ENCODE measurements around the gene HAAO.

DNA sequence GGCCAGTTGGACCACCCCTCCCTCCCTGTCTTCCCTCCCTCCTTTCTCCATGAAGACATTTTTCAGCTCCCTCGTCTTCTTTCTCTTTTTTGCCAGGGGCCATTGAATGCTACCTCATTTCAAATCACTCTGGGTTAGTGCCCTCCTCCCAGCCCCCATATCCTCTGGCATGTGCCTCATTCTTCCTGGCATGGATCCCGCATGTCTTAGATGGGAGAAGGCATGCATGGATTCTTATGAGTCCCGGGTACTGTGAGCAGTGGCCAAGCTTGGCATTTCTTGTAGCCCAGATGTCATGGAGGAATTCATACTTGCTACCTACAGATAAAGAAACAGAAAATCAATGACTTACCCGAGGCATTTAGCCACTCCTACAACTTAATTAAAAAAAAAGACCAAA, 9.0 kb upstream of the HAAO start:
- TF ChIP-seq CREB1 (CRISPR knock-in tag; IDR thresholded peaks at IDR 0.05; ENCODE audit: low read depth) (no peak), EZH2phosphoT487 (IDR thresholded peaks at IDR 0.05; ENCODE audit: unreplicated experiment) (no peak), EZH2 (IDR thresholded peaks at IDR 0.05; ENCODE audit: low read depth, unreplicated experiment) (no peak), CTCF (conservative IDR thresholded peaks at IDR 0.05; ENCODE audit: low read depth in 2 of 2) (no peak), STAT1 (IDR thresholded peaks at IDR 0.05; ENCODE audit: unreplicated experiment) (no peak), POLR2AphosphoS5 (IDR thresholded peaks at IDR 0.05; ENCODE audit: low read depth) (no peak), REST (IDR thresholded peaks at IDR 0.05; ENCODE audit: unreplicated experiment) (no peak), ETS1 (IDR thresholded peaks at IDR 0.05) (no peak), JUNB (IDR thresholded peaks at IDR 0.05; ENCODE audit: unreplicated experiment) (no peak), ZNF114 (CRISPR knock-in tag; IDR thresholded peaks at IDR 0.05) (no peak), ZNF331 (CRISPR knock-in tag; IDR thresholded peaks at IDR 0.05; ENCODE audit: low read depth) (no peak)
